ENCODE data around the gene DUOX1.

DUOX1 gene

DNA sequence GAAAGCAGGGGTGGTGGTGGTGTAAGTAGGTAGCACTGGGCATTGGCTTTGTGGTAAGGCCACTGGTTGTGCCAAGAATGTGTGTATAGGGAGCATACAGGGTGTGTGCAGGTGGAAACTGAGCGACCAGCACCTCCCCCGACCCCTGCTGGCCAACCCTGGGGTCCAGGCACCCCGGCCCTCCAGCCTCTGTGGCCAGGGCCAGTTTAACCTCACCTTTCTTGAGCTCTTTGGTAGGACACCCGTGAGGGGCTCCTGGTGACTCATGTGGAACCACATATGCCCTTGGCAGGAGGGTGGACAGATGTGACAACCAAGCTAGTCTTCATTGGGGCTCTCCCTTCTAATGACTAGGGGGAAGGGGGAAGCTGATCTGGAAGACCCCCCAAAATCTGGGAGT, 38.5 kb downstream of the DUOX1 start:
- no peak for DNase-seq (ENCODE audit: low read depth, low spot score)

DNA sequence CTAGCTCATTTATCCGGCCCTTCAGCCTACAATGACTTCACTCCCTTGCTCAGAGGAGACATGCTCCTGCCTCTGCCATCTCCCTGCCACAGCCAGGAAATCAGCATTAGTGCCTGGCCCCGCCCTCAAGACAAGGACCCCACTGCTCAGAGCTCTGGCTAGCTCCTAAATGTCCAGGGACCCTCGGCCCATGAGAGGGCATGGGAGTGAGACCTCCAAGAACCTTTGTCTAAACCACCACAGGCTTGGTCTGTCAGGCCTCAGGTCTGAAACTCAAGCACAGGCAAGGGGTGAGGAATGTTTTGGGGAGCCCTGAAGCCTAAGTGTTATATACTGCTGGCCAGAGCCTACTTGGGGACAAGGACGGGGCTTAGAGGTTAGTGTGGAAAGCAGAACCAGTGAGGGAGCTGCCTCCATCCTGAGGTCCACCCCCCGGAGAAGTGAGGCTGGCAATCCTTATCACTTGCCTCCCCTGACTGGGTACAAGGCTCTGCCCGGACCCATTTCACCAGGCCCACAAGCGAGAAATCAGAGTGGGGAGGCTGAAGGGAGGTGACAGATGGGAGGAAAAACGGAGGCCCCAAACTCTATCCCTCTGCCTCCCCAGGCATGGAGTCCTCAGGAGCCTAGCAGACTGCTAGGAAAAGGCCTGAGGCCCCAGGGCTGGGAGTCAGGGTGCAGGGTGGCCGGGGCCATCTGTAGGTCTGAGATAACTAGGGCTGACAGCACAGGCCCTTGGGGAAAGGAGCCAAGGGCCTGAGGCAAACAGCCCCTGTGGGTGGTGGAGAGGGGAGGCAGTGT, 39.2 kb downstream of the DUOX1 start:
- DNase-seq (ENCODE audit: low read depth, low spot score): no peak

DNA sequence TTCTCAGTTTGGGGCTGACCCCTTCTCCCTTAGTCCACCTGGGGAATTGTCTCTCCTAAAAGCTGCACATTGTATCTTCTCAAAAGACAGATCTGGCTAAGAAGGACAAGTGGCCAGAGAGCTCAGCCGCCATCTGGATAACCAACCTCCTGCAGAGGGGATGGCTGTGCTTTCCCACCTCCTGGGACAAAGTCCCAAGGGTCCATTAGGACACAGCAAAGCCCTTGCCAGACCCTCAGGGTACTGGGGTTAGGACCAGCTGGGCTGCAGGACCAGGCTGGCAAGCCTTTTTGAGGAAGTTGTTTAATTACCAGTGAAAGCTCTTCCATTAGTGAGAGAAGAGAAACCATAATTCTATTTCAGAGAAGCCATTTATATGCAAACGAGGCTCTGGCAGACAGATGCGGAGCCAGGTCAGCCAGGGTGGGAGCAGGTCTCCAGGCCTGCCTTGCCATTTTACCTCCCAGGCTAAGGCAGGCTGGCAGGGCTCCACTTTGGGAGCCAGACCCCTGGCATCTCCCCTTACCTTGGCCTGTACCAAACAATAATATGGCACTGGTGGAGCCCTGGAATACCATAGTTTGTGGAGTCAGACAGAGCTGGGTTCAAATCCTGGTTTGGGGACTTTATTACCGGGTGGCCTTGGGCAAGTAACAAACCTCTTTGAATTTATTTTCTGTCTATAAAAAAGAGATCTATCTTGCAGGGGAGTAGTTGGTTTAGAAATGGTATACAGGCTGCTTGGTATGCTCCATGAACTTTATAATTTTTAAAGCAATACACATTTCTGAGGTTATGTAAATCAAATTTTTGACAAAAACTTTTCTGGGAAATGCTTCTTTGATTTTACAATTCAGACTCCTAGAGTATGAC, 40.0 kb downstream of the DUOX1 start:
- no peak for DNase-seq (ENCODE audit: low read depth, low spot score)

DNA sequence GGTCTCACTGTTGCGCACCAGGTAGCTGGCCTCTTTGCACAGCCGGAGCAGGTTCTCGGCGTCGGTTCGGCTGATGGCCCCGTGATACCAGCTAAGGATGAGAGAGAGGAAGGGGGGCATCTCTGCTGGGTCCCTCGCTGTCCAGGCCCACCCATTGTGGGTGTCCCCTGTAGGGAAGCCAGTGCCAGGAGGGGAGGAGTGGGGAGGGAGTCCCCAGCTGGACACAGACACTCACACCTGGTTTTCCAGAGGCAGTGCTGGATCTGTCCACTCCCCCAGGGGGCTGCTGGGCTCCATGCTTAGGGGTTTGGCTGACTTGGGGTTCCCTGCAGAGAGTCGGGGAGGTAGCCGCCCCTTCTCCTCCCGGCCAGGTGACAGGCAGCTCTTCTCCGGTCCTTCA, 42.1 kb downstream of the DUOX1 start:
- DNase-seq (ENCODE audit: low read depth, low spot score): no peak

DNA sequence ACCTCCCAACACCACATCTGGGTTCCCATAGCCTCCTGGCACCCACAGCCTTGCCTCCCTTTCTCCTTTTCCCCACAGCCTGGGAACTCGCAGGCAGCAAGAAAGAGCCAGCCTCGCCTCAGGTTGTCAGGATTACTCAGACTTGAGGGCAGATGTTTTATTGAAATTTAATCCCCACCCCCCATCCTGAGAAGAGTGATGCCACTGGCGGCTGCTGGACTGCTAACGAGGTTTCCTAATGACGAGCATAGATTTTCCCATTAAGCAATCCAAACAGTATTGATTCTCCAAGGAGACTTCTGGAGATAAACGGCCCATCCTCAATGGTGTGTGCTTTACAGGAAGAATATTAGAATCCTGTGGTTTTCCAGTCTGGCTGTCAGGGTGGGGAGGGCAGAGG, 44.3 kb downstream of the DUOX1 start:
- no peak for DNase-seq (ENCODE audit: low read depth, low spot score)

DNA sequence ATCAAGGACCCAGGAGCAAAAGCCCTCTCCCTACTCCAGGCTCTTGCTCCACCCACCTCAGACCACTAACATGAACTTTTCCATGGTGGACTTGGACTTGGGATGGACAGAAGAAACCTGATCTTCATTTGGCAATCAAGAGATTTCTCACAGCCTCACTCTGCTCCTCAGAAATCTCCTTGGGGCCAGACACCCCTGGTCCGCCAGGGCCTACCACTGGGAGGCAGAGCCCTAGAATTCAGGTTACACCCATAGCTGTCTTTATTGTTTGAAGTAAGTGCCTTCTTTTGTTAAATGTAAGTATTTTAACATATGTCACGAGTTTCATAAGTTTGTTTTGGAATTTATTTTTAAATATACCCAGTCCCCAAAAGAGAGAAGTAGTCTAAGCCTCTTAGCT, 44.8 kb downstream of the DUOX1 start:
- no peak for DNase-seq (ENCODE audit: low read depth, low spot score)

DNA sequence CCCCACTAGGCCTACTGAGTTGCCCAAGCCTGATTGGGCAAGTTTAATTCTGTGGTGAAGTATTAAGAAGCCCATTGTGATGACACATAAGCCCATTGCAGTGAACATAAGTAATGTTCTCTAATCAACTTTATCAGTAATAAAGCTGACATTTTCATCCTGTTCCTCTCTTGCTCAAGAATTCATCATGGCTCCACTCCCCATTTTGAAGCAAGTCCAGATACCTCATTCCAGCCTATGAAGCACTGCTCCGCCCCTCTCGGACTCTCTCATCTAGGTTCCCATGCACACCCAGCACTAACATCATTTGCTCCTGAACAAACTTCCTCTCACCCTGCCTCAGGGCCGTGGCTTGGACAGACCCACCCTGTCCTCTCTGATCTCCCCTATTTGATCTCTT, 47.5 kb downstream of the DUOX1 start:
- no peak for DNase-seq (ENCODE audit: low read depth, low spot score)

DNA sequence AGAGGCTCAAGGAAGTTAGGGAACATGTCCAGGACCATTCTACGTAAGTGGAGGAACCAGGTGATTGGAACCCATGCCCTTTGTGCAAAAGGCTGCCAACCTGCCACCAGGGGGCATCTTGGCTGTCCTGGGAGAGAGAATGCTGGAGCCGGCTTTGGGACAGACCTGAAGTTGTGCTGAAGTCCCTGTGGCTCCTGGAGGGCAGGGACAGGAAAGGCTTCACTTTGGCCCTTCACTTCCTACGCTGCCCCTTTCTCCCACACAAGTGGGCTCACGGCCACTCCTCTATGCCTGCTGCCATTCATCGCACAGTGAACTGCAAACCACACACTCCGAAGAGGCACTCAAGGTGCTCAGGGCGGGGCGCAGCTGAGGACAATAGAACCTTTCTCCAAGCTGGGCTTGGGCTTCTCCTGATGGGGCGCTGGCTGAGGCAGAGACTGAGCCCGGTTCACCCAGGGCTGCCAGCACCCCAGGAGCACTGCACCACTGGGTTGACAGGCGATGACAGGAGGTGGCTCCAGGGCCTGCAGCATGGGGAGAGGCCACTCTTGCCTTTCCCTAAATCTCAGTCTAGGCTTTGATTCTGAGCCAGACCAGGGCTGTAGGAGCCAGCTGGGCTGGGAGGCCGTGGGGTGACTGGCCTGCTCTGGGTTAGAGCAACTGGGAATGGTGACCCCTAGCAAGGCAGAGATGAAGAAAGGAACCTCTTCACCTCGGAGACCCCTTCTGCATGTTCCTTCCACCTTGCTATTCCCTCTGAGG, 49.6 kb downstream of the DUOX1 start:
- no peak for DNase-seq (ENCODE audit: low read depth, low spot score)

DNA sequence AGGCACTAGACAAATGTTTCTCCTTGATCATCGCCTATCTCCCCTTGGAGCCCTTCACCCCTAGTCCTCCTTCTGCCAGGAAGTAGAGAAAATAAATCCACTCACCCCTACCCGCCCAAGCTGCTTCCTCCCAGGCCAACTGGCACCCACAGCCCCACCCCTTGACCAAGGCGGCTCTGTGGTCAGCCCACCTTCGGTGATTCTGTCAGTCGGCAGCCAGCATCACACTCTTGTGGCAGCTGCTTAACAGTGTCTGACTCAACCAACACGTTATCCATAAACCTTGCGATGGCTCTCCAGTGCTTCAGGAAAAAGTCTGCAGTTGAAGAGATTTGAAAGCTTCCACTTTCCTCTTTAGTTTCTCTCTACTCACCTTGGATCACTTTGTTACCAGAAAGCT, 50.4 kb downstream of the DUOX1 start:
- no peak for DNase-seq (ENCODE audit: low read depth, low spot score)

DNA sequence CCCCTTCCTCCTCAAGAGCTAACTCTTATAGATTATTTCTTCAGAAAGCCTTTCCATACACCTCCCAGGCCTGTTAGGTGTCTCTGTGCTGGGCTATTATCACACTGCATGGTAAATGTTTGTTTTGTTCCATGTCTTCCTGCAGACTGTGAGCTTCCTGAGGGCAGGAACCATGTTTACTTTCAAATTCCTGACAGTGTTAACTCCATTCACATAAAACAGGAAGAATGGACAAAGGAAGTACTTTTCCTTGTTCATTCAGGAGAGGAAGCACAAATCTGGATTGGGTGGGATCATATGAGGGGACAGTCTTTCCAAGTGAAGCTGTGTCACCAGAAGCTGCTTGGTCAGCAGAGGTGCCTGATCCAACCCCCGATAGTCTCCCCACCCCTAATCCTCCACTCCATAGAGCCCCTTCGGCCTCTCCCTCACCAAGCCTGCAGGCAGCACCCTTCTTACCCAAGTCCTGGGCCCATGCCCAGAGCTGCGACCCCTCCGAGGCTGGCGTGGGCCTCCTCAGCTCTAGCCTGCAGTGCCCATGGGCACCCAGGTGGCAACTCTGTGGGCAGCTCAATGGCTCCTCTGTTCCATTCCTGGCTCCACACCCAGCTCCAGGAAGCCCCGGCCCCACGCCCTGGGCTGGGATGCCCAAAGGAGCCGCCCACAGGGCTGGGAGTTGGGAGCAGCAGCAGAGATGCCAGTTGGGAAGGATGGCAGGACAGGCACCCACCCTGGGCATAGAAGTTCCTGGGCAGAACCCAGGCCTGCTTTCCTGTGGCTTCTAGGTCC, 51.0 kb downstream of the DUOX1 start:
- DNase-seq (ENCODE audit: low read depth, low spot score): no peak

DNA sequence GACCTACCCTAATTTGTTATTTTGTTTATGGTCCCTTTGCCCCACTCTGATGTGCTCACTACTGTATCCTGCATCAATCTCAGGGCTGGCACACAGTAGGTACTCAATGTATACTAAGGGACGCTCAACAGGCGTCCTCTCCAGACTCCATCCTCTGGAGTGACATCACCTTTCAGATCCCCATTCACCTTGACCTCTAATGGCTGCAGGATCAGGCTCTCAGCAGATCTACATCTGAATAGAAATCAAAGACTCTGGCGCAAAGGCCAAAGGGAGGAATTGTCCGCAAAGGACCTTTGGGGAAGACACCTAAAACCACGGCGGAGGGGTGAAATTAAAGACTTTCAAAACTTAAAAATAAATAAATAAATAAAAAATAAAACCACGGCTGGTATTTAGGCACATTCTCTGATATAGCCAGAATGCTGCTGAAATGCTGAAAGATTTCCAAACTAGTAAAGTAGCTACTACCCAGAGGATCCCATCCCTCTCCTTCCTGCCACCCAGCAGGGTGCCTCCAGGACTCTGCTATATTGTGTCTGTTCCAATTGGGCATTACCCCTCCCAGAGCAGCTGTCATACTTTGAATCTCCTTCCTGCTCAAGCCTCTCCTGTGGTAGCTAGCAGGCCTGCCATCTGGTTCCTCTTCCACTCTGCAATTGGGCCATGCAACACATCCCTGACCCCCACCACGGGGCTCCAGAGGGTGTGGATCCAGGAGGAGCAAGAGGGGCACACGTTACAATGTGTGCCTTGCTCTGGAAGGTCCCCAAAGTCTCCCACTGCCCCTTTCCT, 51.9 kb downstream of the DUOX1 start:
- DNase-seq (ENCODE audit: low read depth, low spot score): no peak

DNA sequence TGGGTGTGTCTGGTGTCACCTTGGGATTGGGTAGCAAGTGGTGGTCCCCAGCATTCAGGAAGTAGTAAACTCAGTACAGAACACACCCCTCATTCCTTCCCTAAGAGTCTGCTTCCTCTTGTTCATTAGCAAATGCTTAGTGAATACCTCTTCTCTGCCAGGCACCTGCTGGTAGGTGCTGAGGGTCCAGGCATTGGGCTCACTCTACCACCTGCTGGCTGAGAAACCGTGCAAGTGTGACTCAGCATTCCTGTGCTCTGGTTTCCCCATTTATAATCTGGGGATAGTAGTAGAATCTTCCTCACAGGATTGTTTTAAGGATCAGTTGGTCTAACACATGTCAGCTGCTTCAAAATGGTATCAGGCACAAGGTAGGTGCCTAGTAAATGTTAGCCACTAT, 53.2 kb downstream of the DUOX1 start:
- DNase-seq (ENCODE audit: low read depth, low spot score): no peak

DNA sequence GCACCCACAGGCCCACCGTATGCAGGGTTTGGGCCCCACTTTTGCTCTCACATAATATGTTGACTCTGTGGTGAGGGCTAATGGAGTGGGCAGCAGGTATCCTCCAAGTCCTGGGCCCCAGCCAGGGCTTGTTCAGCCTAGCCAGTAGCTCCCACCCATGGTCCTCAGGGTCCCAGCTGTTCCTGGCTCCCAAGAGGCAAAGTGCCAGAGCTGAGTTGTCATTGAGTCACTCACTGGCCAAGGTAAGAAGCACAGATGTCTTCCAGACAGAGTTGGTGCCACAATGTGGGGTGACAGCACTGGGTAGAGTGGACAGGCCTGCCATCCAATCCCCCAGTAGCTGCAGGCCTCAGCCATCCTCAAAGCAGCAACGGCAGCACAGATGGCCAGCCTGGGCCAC, 53.7 kb downstream of the DUOX1 start:
- no peak for DNase-seq (ENCODE audit: low read depth, low spot score)

DNA sequence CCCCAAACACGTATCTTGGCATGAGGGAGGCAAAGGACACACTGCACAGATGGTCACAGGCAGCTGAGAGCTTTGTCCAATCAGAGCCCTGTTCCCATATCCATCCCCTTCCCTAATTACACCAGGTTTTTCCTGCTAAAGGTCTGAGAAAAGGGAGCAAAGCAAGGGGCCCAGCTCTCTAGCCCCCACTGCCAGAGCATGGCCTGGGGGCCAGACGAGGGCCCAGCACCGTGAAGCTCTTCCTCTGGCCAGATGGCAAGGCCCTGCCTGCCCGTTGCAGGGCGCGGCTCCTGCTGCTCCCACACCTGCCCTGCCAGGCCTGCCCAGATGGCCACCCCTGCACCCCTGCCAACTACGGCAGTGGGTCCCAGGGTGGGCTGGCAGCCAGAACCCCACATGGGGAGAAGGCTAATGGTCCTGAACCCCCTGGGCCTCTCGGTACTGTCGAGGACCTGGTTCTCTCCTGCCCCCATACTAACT, 54.8 kb downstream of the DUOX1 start:
- DNase-seq (ENCODE audit: low read depth, low spot score): no peak

DNA sequence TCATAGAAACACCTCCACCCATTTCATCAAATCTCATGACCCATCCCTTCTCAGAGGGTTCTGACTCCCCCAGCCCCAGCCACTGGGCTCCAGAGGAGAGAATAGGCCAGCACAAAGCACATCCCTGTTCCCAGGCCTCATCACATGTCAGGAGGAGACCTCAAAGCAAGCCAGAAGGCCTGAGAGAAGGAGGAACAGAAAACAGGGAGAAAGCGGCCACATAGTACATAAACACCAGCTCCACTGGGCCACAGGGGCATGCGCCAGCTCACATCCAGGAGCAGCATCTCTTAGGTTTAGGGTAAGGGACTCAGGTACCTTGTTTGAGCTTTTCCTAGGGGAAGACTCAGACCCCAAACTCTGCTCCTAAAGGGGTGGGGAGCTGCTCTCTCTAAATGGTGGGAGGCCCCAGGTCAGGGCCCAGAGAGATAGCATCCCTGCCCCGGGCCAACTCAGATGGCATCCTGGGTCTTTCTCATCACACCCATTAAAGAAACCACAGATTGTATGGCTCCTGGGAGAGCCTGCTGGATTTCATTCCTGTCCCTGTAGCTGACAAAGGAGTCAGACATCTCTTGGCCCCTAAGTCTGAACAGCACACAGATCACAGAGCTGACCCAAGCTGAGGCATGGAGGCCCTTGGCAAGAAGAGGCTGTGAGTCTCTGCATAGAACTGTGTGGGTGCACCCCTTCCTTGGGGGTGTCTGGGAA, 55.4 kb downstream of the DUOX1 start:
- DNase-seq (ENCODE audit: low read depth, low spot score): no peak

DNA sequence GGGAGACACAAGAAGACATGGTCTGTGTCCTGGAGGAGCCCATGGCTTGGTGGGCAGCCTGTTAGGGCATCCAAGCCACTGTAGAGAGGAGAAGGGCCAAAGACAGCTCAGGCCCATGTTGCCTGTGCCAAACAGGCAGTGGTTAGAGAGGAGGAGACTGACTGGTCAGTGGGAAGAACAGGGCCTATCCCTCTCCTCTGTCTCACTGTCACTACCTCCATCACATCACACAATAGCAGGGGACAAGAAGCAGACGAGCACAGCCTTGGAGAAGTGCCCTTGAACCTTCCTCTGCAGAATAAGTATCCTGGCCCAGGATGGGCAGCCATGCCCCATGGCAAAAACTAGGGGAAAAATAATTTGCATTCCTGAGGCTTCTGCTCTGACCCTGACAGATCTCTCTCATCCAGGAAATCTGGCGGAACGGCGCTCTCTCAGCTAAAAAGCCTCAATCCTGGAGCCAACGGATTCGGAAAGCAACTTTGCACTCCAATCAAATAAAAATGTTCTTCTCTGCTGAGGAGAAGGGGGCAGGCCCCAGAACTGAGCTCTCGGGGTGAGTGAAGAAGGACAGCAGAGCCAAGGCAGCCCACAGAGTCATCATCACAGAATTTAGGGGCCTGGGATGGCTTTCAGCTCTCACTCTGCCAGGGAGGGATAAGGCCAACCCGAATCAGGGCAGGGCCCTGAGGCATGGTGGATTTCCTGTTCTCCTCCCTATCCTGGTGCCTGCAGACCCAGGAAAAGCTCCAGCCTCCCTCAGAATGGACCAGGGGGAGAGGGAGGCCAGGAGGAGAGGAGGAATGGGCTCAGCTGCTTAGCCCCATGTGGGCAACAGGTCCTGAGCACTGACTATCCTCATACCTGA, 56.3 kb downstream of the DUOX1 start:
- no peak for DNase-seq (ENCODE audit: low read depth, low spot score)

DNA sequence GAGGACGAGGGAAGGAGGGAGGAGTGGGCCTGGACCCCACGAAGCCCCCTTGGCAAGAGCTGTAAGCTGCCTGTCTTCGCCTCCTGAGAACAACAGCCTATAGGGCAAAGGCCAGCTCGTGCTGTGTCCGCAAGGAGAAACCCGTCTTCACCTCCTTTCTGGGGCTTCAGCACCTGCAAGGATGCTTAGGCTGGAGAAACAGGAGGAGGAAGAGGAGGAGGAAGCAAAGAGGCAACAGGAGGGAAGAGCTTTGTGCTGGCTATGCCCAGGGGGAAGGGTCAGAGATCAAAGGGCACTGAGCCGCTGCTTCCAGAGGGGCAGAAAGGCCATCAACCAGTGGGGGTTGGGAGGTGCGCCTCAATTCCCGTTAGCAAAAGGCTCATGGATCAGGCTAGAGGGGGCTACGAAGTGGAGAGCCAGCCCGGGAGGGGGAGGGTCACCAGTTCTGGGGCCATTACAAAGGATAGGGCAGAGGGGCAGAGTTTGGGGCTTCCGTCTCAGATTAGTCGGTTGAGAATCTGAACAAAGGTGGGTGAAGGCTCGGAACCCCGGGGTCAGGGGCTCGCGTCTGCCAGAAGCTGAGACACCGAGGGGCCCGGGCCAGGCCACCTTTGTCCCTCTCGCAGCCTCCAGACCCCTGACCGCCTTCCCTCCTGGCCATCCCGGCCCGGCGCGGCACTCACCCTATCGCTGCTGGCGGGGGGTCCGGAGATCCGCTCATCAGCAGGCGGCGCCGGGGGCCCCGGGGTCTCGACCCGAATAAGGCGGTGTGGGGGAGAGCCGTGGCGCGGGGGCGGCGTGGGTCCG, 57.2 kb downstream of the DUOX1 start:
- DNase-seq (ENCODE audit: low read depth, low spot score): no peak

DNA sequence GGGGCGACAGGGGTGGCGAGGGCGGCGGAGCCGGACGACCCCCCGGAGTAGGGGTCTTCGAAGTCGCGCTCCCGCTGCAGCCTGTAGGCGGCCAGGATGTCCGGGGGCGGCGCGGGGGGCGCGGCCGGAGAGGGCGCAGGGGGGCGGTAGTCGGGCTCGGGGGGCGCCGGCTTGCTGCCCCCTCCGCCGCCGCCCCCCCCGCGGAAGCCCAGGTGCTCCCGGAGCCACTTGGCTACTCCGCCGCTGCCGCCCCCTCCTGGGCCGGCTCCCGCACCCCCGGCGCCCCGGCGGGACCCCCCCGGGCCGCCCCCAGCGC, 57.7 kb downstream of the DUOX1 start:
- DNase-seq (ENCODE audit: low read depth, low spot score): no peak

All from activated CD4-positive, CD25-positive, alpha-beta regulatory T cell treated with anti-CD3 and anti-CD28 coated beads, Interleukin-2, amount 50 U/mL, for 16 hours (primary cell).